ENCODE data around the gene TDRD5.
A peak's percentile ranks its signal among the peaks of the same experiment; 100 is the strongest.
"Not testable (repeated sequence)": the region's sequence is repeated elsewhere in the genome, so short reads cannot be mapped to it uniquely, and the experiment has no call there.

The TDRD5 gene

DNA sequence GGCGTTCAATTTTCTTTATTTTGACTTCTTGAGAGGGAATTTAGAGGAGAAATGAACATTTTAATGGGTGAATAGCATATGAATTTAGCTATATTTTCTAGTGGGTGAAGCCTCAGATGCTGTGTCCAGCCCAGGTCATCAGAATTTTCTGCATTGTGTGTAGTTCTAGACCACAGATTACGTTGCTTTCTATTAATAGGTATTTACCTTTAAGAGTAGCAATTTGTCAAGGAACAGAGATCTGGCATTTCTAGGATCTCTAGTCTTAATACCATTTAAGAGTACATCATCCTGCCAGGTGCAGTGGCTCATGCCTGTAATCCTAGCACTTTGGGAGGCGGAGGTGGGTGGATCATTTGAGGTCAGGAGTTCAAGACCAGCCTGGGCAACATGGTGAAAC, 20.7 kb downstream of the TDRD5 start:
- DNase-seq = no peak

GRCh38 chr1:179630719-179631118, 39.1 kb downstream of the TDRD5 start:
- no peak for DNase-seq

- no peak for DNase-seq
Measured at GRCh38 chr1:179632868-179633267, 41.2 kb downstream of the TDRD5 start.

GRCh38 chr1:179637211-179637860, 45.7 kb downstream of the TDRD5 start:
- no peak for DNase-seq

DNA sequence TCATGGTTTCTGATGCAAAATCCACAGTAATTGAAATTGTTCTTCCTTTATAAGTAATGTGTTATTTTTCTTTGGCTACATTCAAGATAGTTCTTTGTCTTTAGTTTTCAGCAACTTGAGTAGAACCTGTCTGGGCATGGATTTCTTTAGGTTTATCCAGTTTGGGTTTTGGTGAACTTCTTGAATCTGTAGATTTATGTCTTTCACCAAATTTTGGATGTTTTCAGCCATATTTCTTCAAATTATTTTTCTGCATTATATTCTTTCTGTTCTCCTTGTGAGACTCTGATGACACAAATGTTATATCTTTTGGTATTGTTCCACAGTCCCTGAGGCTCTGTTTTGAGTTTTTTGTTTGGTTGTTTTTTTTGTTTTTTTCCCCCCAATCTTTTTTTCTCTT, 69.4 kb downstream of the TDRD5 start:
- no peak for DNase-seq

DNA sequence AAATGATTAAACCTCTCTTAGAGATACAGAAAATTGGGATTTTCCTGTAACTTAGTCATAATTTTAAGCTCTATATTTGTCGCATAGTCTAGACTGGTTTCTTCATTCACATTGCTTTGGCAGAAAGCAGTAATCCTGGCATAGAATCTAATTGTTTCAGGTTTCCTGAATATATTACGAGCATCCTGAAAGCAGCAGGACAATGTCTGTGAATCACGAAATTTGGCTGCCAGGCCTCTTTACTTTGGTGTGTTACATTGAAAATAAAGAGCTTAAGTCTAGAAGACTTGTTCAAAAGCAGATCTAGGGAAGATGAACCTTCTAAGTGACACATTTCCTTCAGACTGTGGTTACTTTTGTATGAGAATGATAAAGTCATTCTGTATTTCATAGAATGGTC, 72.2 kb downstream of the TDRD5 start:
- DNase-seq = no peak

DNA sequence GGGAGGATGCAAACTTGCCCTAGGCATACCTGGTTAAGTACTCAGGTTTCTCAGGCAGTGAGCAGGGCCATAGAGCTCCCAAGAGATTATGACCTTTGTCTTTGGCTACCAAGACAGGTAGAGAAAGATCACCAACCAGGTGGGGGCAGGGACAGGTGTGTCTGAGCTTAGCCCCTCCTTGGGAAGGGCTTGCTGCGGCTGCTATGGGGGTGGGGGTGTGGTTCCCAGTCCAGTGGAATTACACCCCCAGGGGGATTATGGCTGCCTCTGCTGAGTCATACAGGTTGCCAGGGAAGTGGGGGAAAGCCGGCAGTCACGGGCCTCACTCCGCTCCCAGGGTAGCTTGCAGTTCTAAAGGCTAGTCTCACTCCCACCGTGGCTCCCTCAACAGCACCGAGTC, 86.2 kb downstream of the TDRD5 start:
- no peak for DNase-seq

GRCh38 chr1:179694530-179694929, 102.9 kb downstream of the TDRD5 start:
- DNase-seq = not testable (repeated sequence)

GRCh38 chr1:179702946-179703539, 111.4 kb downstream of the TDRD5 start:
- no peak for DNase-seq

DNA sequence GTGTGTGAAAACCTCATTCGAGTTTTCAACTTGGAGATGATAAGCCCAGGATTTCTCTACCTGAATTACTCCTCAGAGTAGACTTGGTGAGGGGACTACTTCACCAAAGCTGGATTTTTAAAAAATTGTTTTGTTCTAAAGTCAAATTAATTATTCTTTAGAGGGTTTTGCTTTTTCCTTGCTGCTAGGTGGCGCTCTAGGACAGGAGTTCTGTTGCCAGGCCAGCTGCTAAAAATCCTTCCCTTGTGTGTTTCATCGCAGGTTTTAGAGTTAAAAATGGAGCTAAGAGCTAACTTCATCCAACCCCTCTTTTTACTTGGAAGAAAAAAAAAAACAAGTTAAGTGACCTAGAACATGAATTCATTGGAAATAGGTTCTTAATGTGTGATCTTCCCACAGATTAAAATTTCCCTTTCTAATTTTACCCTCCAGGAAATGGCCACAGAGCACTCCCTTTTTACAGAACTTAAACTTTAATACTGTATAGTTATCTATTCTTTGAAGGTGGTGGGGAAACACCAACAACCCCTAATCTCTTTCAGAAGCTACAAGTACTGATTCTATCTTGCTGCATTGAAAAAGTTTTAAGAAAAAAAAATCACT, 114.8 kb downstream of the TDRD5 start:
- peak; percentile 69 for DNase-seq

GRCh38 chr1:179707406-179707805, 115.8 kb downstream of the TDRD5 start:
- DNase-seq = no peak

- no peak for DNase-seq
Measured at GRCh38 chr1:179708434-179709195, 117.0 kb downstream of the TDRD5 start.

DNA sequence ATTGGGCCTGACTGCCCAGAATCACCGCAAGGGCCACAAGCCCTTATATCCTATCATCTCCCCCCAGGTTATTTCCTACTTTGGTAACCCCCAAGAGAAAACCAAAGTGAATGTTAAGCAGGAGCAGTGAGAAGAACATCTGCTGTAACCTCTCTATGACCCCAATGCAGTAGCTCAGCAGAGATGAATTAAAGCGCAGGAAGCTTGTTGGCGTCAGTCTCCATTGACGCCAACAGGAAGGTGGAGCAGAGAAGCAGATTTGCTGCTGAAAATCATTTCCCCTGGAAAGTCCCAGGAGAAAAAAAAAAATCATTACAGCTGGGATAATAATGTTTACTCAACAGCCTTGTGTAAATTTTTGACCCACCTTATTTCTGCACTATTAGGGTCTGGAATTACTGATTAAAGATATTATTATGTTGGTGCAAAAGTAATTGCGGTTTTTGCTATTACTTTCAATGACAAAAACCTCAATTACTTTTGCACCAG, 118.3 kb downstream of the TDRD5 start:
- DNase-seq = peak; percentile 72

GRCh38 chr1:179714159-179714558, 122.5 kb downstream of the TDRD5 start:
- DNase-seq = no peak

DNA sequence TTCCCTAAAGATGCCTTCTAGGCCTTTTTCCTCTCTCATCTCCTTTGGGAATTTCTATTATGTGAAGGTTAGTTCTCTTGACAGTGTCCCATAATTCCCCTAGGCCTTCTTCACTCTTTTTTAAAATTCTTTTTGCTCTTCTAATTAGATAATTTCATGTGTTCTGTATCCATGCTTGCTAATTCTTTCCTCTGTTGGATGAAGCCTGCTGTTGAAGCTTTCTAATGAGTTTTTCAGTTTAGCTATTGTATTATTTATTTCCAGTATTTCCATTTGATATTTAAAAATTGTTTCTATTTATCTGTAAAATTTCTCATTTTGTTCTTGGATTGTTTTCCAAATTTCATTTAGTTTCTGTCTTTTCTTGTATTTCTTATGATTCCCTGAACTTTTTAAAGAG, 123.0 kb downstream of the TDRD5 start:
- no peak for DNase-seq

DNA sequence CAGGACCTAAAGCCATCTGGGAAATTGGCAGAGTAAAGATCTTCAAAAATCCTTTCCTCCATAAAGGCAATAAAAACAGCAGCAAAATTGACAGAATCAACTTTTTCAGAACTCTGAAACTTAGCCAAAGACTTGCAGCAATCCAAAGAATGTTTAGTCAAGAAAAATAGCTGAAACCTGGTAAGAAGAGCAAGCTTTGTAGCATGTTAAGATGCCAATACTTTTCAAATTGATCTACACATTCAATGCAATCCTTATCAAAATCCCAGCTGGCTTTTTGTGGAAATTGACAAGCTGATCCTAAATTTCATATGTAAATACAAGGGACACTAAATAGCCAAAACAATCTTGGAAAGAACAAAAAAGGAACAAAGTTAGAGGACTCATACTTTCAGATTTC, 127.6 kb downstream of the TDRD5 start:
- DNase-seq = no peak

- DNase-seq = no peak
Measured at GRCh38 chr1:179728271-179728670, 136.6 kb downstream of the TDRD5 start.

- DNase-seq = no peak
Measured at GRCh38 chr1:179729881-179730280, 138.2 kb downstream of the TDRD5 start.

GRCh38 chr1:179731643-179732042, 140.0 kb downstream of the TDRD5 start:
- no peak for DNase-seq
